H1 (cell line): ENCODE measurements around the gene DMXL1. TPM values are rescaled to one million over a fixed set of nuclear protein-coding genes. Genes with fewer than 3 reads are reported as not detected.
A peak's percentile ranks its signal among the peaks of the same experiment; 100 is the strongest.

ENCODE experiments used
- CTCF ChIA-PET: fragments of 300-600 bp; sonication (Branson Sonifier 250); formaldehyde crosslinking; loops from one replicate; lab custom pipeline; 2021; ENCODE audit not compliant: partially characterized antibody; lab: Charles Lee
- POLR2A ChIA-PET: fragments of 300-600 bp; sonication (Branson Sonifier 250); formaldehyde crosslinking; loops from one replicate; lab custom pipeline; 2021; ENCODE audit warnings: inconsistent platforms; ENCODE audit not compliant: partially characterized antibody; lab: Charles Lee
- DNase-seq, 2 experiments: peaks; one replicate each; pipeline versions ENCODE4 v3.0.0 to v3.0.0-alpha.2; 2010 to 2022; ENCODE audit warnings: low spot score in 2 of 2, low read depth in 1 of 2, mixed read lengths in 1 of 2
- FAIRE-seq: peaks from 2 replicates; lab custom pipeline; 2011; peaks lifted over from hg19 to GRCh38; lab: Jason Lieb, UNC
- H2AFZ ChIP-seq: 2 replicates; pipeline ENCODE4 v1.8.1; 2012; ENCODE audit warnings: low read length, inconsistent platforms
- H2AK5ac ChIP-seq: 2 replicates; pipeline ENCODE4 v1.6.1; 2013; ENCODE audit warnings: low read depth, low read length
- H2BK120ac ChIP-seq: replicated peaks from 2 replicates; pipeline ENCODE3; 2013; ENCODE audit warnings: low read depth, low read length, inconsistent platforms
- H2BK12ac ChIP-seq: 2 replicates; pipeline ENCODE4 v1.6.1; 2013; ENCODE audit warnings: low read depth, low read length
- H2BK15ac ChIP-seq: 2 replicates; pipeline ENCODE4 v1.6.1; 2013; ENCODE audit warnings: low read length
- H2BK20ac ChIP-seq: 2 replicates; pipeline ENCODE4 v1.6.1; 2013; ENCODE audit warnings: low read length
- H2BK5ac ChIP-seq: 2 replicates; pipeline ENCODE4 v1.6.1; 2013; ENCODE audit warnings: low read depth, low read length
- H3K14ac ChIP-seq: 2 replicates; pipeline ENCODE4 v1.6.1; 2013; ENCODE audit warnings: inconsistent platforms; ENCODE audit not compliant: insufficient read length
- H3K18ac ChIP-seq: 2 replicates; pipeline ENCODE4 v1.6.1; 2013; ENCODE audit warnings: low read length; ENCODE audit errors: extremely low read depth
- H3K23ac ChIP-seq: 2 replicates; pipeline ENCODE4 v1.6.1; 2013; ENCODE audit warnings: inconsistent platforms; ENCODE audit not compliant: insufficient read length
- H3K23me2 ChIP-seq: 2 replicates; pipeline ENCODE4 v1.6.1; 2013; ENCODE audit warnings: low read depth, low read length
- H3K27ac ChIP-seq: 2 replicates; pipeline ENCODE4 v1.6.1; 2011; ENCODE audit warnings: low read depth, low read length, inconsistent platforms
- H3K27me3 ChIP-seq, 4 experiments: replicated peaks in 1 of 4; 1 replicate in 1 of 4; 2 replicates in 3 of 4; pipeline versions ENCODE4 v1.6.1 to v1.8.1; 2011 to 2013; ENCODE audit warnings: low read length in 3 of 4, mild to moderate bottlenecking in 3 of 4, inconsistent platforms in 2 of 4, mixed read lengths in 2 of 4, moderate library complexity in 1 of 4; ENCODE audit not compliant: control insufficient read depth in 3 of 4, insufficient read depth in 3 of 4; ENCODE audit errors: extremely low read depth in 1 of 4
- H3K36me3 ChIP-seq, 4 experiments: 2 replicates each; pipeline versions ENCODE4 v1.6.1 to v1.8.1; 2011 to 2013; ENCODE audit warnings: mild to moderate bottlenecking in 4 of 4, low read length in 3 of 4, moderate library complexity in 2 of 4, control low read depth in 1 of 4, inconsistent platforms in 1 of 4; ENCODE audit not compliant: insufficient read depth in 4 of 4, control insufficient read depth in 2 of 4
- H3K4ac ChIP-seq: replicated peaks from 2 replicates; pipeline ENCODE3; 2013; ENCODE audit warnings: low read length, low read depth, mixed read lengths, inconsistent platforms; ENCODE audit not compliant: insufficient read length
- H3K4me1 ChIP-seq, 4 experiments: replicated peaks in 1 of 4; 1 replicate in 1 of 4; 2 replicates in 3 of 4; pipeline versions ENCODE4 v1.6.1 to v1.8.1; 2011 to 2013; ENCODE audit warnings: low read length in 3 of 4, inconsistent platforms in 2 of 4, mixed read lengths in 1 of 4; ENCODE audit not compliant: insufficient read depth in 4 of 4, control insufficient read depth in 3 of 4
- H3K4me2 ChIP-seq, 2 experiments: 2 replicates each; pipeline versions ENCODE4 v1.6.1 to v1.8.1; 2011 to 2013; ENCODE audit warnings: low read depth in 2 of 2, low read length in 2 of 2, control low read depth in 1 of 2, inconsistent platforms in 1 of 2, mild to moderate bottlenecking in 1 of 2; ENCODE audit not compliant: insufficient read depth in 1 of 2
- H3K4me3 ChIP-seq, 4 experiments: fragments of 200-600, 300-600 bp in 1 of 4; sonication (generic), shearing (Covaris generic), sonication (Bioruptor Twin) in 1 of 4; 2 replicates each; pipeline versions ENCODE4 v1.5.1 to v1.8.1; 2011 to 2016; ENCODE audit warnings: low read length in 4 of 4, low read depth in 3 of 4, control low read depth in 2 of 4, inconsistent platforms in 2 of 4, mild to moderate bottlenecking in 2 of 4, mixed read lengths in 1 of 4, moderate library complexity in 1 of 4; ENCODE audit not compliant: insufficient read depth in 2 of 4; ENCODE audit errors: extremely low read depth in 1 of 4
- H3K56ac ChIP-seq: replicated peaks from 2 replicates; pipeline ENCODE3; 2013; ENCODE audit warnings: low read depth, mild to moderate bottlenecking, mixed read lengths, low read length, inconsistent platforms; ENCODE audit not compliant: insufficient read length
- H3K79me1 ChIP-seq: 2 replicates; pipeline ENCODE4 v1.6.1; 2013; ENCODE audit warnings: low read depth, low read length, control low read depth
- H3K79me2 ChIP-seq, 2 experiments: 2 replicates each; pipeline versions ENCODE4 v1.6.1 to v1.8.1; 2012 to 2013; ENCODE audit warnings: low read length in 2 of 2, mild to moderate bottlenecking in 2 of 2, inconsistent platforms in 1 of 2; ENCODE audit not compliant: insufficient read depth in 2 of 2, control insufficient read depth in 1 of 2
- H3K9ac ChIP-seq, 4 experiments: replicated peaks in 1 of 4; 1 replicate in 1 of 4; 2 replicates in 3 of 4; pipeline versions ENCODE4 v1.6.1 to v1.8.1; 2011 to 2013; ENCODE audit warnings: low read depth in 3 of 4, low read length in 3 of 4, control low read depth in 2 of 4, mild to moderate bottlenecking in 2 of 4, moderate library complexity in 2 of 4, inconsistent platforms in 1 of 4; ENCODE audit errors: extremely low read depth in 1 of 4
- H3K9me3 ChIP-seq, 2 experiments: 2 replicates each; pipeline versions ENCODE4 v1.6.1 to v1.8.1; 2012 to 2013; ENCODE audit warnings: mild to moderate bottlenecking in 2 of 2, moderate library complexity in 2 of 2, control low read depth in 1 of 2, inconsistent platforms in 1 of 2, low read depth in 1 of 2, low read length in 1 of 2, mixed read lengths in 1 of 2; ENCODE audit not compliant: insufficient read depth in 2 of 2
- H4K20me1 ChIP-seq, 2 experiments: replicated peaks in 1 of 2; 2 replicates each; pipeline versions ENCODE3 to v1.8.1; 2011 to 2013; ENCODE audit warnings: inconsistent platforms in 2 of 2, low read length in 2 of 2, mild to moderate bottlenecking in 1 of 2; ENCODE audit not compliant: insufficient read depth in 2 of 2, control insufficient read depth in 1 of 2
- H4K5ac ChIP-seq: 2 replicates; pipeline ENCODE4 v1.6.1; 2013; ENCODE audit warnings: low read length, low read depth, mixed read lengths, inconsistent platforms; ENCODE audit not compliant: insufficient read length
- H4K8ac ChIP-seq: 2 replicates; pipeline ENCODE4 v1.8.0; 2013; ENCODE audit warnings: mild to moderate bottlenecking, moderate library complexity, low read length, inconsistent platforms; ENCODE audit not compliant: insufficient read depth; ENCODE audit errors: extremely low read depth
- H4K91ac ChIP-seq: replicated peaks from 2 replicates; pipeline ENCODE3; 2013; ENCODE audit warnings: low read length, mixed read lengths, inconsistent platforms; ENCODE audit not compliant: insufficient read length
- ATF2 ChIP-seq: IDR thresholded peaks from 2 replicates; pipeline ENCODE4 v1.6.1; 2012; ENCODE audit warnings: low read length, inconsistent platforms
- BACH1 ChIP-seq: IDR thresholded peaks from 2 replicates; pipeline ENCODE4 v1.6.1; 2012; ENCODE audit warnings: low read length, improper control_type of control experiment
- CEBPB ChIP-seq: IDR thresholded peaks from 2 replicates; pipeline ENCODE4 v1.6.1; 2012; ENCODE audit warnings: low read depth, low read length
- EGR1 ChIP-seq: IDR thresholded peaks from 2 replicates; pipeline ENCODE4 v1.6.1; 2011; ENCODE audit warnings: low read depth, low read length, borderline replicate concordance
- EZH2 ChIP-seq: fragments of 200-600 bp; sonication (generic); IDR thresholded peaks from 2 replicates; pipeline ENCODE4 v1.7.1; 2012; ENCODE audit warnings: low read depth, mild to moderate bottlenecking, moderate library complexity, low read length, inconsistent platforms; ENCODE audit not compliant: severe bottlenecking
- JUN ChIP-seq: IDR thresholded peaks from 2 replicates; pipeline ENCODE4 v1.6.1; 2011; ENCODE audit warnings: low read depth, mild to moderate bottlenecking, improper control_type of control experiment, low read length
- KDM5A ChIP-seq: fragments of 200-600 bp; IDR thresholded peaks from 2 replicates; pipeline ENCODE4 v1.7.1; 2012; ENCODE audit warnings: mild to moderate bottlenecking, low read length, inconsistent platforms, mixed read lengths
- MAX ChIP-seq: IDR thresholded peaks from 2 replicates; pipeline ENCODE4 v1.6.1; 2012; ENCODE audit warnings: inconsistent platforms
- NANOG ChIP-seq: IDR thresholded peaks from 2 replicates; pipeline ENCODE4 v1.6.1; 2011; ENCODE audit warnings: low read length, low read depth, mild to moderate bottlenecking, inconsistent platforms; ENCODE audit not compliant: insufficient read depth, poor library complexity, severe bottlenecking
- SIN3A ChIP-seq, 2 experiments: IDR thresholded peaks in 1 of 2; conservative IDR thresholded peaks in 1 of 2; 2 replicates each; pipeline ENCODE4 v1.6.1; 2011 to 2012; ENCODE audit warnings: low read length in 2 of 2, improper control_type of control experiment in 1 of 2, low read depth in 1 of 2, mild to moderate bottlenecking in 1 of 2
- SP1 ChIP-seq: IDR thresholded peaks from 2 replicates; pipeline ENCODE4 v1.6.1; 2011; ENCODE audit warnings: low read depth, low read length
- SUZ12 ChIP-seq: fragments of 200-600 bp; sonication (generic); IDR thresholded peaks from 2 replicates; pipeline ENCODE4 v1.6.1; 2012; ENCODE audit warnings: mild to moderate bottlenecking, inconsistent platforms, low read length, moderate library complexity, mixed read lengths
- WGBS, 2 experiments: shearing (Covaris generic) in 1 of 2; methylation state at CpG; one replicate each; pipeline versions ENCODE4 v1.1.6 to v1.1.7; 2013 to 2015; ENCODE audit warnings: low lambda C conversion rate in 2 of 2, mixed read lengths in 2 of 2, inconsistent platforms in 1 of 2, low coverage in 1 of 2, missing lambda C conversion rate in 1 of 2; ENCODE audit not compliant: insufficient replicate concordance in 2 of 2, insufficient coverage in 1 of 2, insufficient read length in 1 of 2; ENCODE audit errors: extremely low coverage in 1 of 2, missing lambda C conversion rate in 1 of 2; 5-methylcytosine and 5-hydroxymethylcytosine counted together
- polyA plus RNA-seq, 7 experiments: library from polyadenylated mRNA; depleted of rRNA in 3 of 7; stranded (reverse) in 5 of 7; unstranded in 2 of 7; fragments of >200 nt in 5 of 7; fragments of 200-250 nt in 2 of 7; gene quantifications; 1 replicate in 5 of 7; 2 replicates in 1 of 7; 4 replicates in 1 of 7; pipeline versions ENCODE4 v1.2.1 to v1.2.3, GENCODE V29; 2011 to 2013; ENCODE audit warnings: missing spikeins in 2 of 7, mixed read lengths in 2 of 7
- total RNA-seq: library from RNA; stranded (reverse); fragmentation: NEBNext Ultra II Directional; extraction: Animal tissue kit (Norgen Biotek cat#: 25700); gene quantifications from 2 replicates; pipeline ENCODE4 v1.2.1, GENCODE V29; 2021

The DMXL1 gene
- total and polyA plus RNA-seq, 2 of the 8 experiments (the other 6 are each of a cell fraction or from before 2014, with no cell fraction given) = 10.1 to 43.9 TPM

GRCh38 chr5:119072496-119072895 is 1.6 kb downstream of the DMXL1 start:
- Histone ChIP-seq H4K91ac (no peak overlapping the region), H3K27ac (no peak overlapping the region), H2BK120ac (no peak overlapping the region), H3K23ac (no peak overlapping the region), H3K9ac (0 out of 7 replicates have a peak overlapping the region, but pooled peaks of 1 of the 4 experiments have one; percentile 36), H3K9me3 (no peaks in the 10 kb centered on the region), H3K23me2 (peaks cover 2% of the 10 kb centered on the region; the same call in 1 of the 2 replicates), H4K8ac (no peak overlapping the region), H3K79me2 (peaks cover 9 to 59% of the 10 kb centered on the region in 2 experiments), H2BK20ac (no peak overlapping the region), H3K79me1 (no peaks in the 10 kb centered on the region), H3K14ac (no peak overlapping the region), H3K4me2 (peak overlapping the region; percentile 85 to 89), H3K4me1 (peaks cover 0 to 7% (median 3%) of the 10 kb centered on the region in 4 experiments; a peak in 5 of 7 replicates), H2BK15ac (no peak overlapping the region), H2BK12ac (no peak overlapping the region), H2BK5ac (no peak overlapping the region), H2AFZ (no peak overlapping the region), H3K27me3 (no peaks in the 10 kb centered on the region), H4K20me1 (peaks cover 0 to 2% of the 10 kb centered on the region in 2 experiments), H2AK5ac (no peak overlapping the region), H3K18ac (no peak overlapping the region), H3K56ac (no peak overlapping the region), H4K5ac (no peak overlapping the region), H3K4ac (no peak overlapping the region), H3K4me3 (peak overlapping the region; percentile 20 to 96 (median 80); a peak in 6 of 8 replicates), H3K36me3 (no peaks in the 10 kb centered on the region)
- 78% methylated on average over 2 of the region's 2 CpGs; no CpG with 5 or more reads in 1 of the 2 experiments for WGBS, 2 experiments
- POLR2A ChIA-PET = interaction anchor here (1.0 kb wide), 1 partner anchor 8 kb away, joined by 3 read pairs; no protein-coding TSS in a partner anchor
- DNase-seq (no peak), FAIRE-seq (no peak)
- CTCF ChIA-PET = interaction anchor here (1.6 kb wide), 1 partner anchor 85 kb away, joined by 6 read pairs; the partner anchor contains the start of gene DTWD2
- TF ChIP-seq SUZ12 = no peak
- TF ChIP-seq MAX = no peak
- no peak for TF ChIP-seq NANOG
- TF ChIP-seq EZH2 = no peak
- TF ChIP-seq JUN = no peak
- no peak for TF ChIP-seq SIN3A (conservative IDR thresholded peaks at IDR 0.05 in 1 of 2, IDR thresholded peaks at IDR 0.05 in 1 of 2; ENCODE audit: low read depth in 1 of 2, low read length in 2 of 2)
- TF ChIP-seq BACH1 = no peak
- TF ChIP-seq KDM5A = no peak
- TF ChIP-seq EGR1 = no peak
- TF ChIP-seq SP1 = no peak
- no peak for TF ChIP-seq ATF2
- no peak for TF ChIP-seq CEBPB
